Measurements from ENCODE around the gene DLGAP1.
"Not testable (repeated sequence)": the region's sequence is repeated elsewhere in the genome, so short reads cannot be mapped to it uniquely, and the experiment has no call there.

DLGAP1 gene

DNA sequence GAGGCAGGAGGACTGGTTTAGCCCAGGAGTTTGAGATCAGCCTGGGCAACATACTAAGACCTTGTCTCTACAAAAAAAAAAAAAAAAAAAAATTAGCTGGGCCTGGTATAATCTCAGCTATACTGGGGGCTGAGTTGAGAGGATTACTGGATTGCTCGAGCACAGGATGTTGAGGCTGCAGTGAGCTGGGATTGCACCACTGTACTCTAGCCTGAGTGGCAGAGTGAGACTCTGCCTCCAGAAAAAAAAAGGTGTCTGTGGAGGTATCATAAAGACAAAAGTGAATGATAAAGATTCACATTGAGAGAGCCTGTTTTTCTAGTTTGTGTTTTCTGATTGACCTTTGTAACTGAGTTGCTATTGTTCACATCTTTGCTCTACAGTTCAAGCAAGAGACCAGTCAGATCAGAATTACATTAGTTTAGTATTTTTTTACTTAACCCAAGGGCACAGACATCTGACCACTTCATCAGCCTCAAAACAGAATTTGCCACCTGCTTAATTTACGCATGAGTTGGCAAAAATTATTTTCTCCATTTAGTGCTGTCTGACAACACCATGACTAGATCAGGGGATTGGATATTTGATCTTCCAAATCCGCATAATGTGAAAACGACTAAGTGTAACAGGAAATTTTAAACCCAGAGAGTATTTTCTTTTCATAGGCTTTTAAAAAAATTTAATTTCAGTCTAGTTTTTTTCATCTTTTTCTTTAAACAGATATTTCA, 734.1 kb downstream of the DLGAP1 start:
- DNase-seq (ENCODE audit: low read depth): no peak

DNA sequence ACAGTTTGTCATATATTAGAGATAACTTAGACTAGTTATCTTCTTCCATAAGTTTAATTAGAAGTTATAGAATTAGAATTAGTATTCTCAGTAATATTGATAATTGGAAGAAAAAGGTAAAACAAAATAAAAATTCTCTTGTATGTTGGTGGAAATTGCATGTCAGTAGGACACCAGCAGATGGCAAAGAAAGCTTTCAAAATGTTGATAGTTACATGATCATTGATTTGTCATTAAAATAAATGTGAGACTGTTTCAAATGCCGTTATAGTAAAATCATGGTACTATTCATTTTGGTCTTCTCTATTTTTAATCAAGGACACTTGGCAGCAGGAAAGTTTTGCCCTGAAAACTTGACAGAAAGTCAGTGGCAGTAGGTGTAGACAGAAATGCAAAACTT, 734.9 kb downstream of the DLGAP1 start:
- DNase-seq (ENCODE audit: low read depth): no peak

DNA sequence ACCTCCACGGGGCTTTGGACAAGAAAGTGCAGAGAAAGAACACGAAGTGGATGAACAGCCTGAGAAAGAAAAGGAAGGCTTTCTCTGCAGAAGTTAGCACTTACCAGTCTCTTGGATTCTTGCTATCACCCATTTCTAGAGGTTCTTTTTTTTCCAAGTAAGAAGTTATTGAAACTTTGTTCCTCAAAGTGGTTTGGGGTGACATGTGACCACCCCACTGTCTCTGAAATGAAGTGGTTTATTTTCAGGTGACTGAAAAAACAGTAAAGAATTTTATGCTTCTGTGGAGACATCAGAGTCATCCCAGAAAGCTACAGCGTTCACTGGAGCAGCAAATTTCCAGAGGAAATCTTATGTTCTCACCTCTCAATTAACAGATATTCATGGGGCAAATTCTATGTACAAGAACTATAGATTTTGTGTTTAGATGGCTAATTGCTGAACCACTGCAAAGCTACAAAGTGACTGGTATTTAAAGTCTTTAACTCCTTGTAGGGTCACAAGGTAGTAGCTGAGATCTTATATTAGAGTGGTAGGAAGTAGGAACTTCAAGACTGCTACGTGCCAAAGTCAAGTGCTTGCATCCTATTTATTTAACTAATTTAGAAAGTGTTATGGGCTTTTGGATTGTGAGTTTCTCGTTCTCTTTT, 737.6 kb downstream of the DLGAP1 start:
- no peak for DNase-seq (ENCODE audit: low read depth)

DNA sequence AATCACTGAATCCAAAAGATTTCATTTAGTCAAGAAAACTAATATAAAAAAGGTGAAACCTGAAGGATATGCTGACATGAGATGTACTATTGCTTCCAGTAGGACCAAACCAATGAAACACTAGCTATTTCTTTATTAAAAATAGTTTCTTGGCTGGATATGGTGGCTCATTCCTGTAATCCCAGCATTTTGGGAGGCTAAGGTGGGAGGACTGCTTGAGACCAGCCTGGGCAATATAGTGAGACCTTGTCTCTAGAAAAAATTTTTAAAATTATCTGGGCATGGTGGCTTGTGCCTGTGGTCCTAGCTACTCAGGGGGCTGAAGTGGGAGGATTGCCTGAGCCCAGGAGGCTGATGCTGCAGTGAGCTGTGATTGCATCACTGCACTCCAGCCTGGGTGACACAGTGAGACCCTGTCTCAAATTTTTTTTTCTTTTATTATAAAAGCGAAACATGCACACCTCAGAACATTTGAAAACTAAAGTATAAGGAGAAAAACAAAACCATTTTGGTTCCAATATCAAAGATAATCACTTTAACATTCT, 738.9 kb downstream of the DLGAP1 start:
- DNase-seq (ENCODE audit: low read depth): no peak

DNA sequence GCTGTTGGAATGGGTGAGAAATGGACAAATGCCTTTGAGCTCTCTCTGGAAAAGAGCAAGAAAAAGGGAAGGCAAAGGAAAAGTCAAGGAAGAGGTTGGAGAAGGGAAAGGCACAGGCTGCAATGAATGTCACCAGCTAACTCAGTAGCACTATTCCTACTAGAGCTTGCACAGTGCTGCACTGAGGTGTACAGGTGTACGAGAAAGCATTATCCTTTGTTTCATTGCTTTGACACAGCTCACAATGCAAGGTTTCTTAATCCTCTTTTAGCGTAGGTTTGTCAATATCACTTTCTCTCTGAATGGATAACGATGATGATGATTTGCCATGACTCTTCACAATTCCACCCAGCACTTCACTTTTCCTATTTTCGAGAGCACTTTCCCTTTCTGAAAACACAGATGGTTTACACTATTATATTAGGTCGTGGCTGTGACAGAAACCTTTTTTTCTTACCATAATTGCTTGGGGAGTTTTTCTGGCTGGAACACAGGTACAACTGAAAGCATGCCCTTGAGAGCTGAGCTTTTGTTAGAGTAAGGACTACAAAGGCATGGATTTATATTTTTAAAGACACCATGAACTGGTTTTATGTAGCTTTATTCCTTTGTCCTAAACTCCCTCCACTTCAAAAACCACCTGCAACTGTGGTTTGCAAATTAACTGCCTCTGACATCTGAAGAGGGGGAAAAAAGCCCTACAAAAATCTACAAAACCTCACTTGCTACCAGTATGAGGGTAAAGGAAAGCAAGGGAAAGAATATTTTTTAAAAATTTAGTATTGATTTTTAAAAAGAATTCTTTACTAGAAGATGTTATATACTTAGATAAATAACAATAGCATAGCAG, 739.7 kb downstream of the DLGAP1 start:
- DNase-seq (ENCODE audit: low read depth): no peak

DNA sequence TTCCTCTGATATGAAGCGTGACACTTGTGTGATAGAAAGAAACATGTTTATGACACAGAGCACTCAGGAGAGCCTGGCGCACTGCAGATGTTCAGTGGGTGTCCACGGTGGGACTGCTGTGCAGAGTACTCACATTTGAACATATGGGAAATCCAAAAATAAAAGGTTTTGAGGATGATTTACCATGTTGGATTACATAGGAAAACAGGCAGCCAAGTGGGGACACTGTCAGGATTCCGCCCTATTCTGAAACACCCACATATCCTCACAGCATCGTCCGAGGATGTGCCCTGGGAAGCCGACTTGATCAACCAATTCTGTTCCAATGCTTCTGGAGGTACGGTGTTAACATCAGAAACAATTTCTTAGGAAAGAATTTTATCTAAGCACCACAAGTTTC, 741.4 kb downstream of the DLGAP1 start:
- DNase-seq (ENCODE audit: low read depth): no peak

DNA sequence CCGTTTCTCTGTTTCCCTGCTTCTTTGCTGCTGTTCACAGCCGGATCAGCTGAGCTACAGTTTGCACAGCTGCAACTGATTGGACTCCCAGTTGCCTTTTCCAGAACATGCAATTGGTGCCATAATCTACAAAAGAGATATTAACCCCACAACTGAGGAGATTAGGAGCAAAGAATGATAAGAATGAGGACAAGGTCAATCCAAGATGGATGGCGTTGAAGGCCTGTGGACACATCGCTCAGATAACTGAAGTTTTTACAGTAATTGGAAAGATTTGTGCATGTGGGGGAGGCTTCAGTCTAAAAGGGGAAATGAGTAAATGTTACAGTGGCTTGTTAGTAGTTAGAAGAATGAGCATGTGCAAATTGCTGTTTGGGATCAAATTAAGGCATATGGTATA, 741.9 kb downstream of the DLGAP1 start:
- DNase-seq (ENCODE audit: low read depth): no peak

DNA sequence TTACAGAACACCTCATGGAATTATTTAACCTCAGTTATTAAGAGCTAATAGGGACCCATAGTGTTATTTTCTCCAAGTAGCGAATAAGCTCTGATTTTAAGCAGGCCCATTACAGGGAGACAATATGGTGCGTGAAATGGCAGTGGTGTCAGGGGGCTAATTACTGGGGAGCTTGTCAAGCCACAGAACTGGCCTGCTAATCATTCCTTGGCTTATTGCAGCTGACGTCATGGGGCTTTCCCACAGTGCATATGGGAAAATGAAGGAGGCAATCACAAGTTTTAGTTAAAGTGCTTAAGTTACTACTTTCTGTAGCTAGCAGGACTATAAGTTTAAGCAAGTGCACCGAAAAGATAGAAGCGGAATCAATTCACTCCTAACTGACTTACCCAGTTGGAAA, 742.6 kb downstream of the DLGAP1 start:
- no peak for DNase-seq (ENCODE audit: low read depth)

DNA sequence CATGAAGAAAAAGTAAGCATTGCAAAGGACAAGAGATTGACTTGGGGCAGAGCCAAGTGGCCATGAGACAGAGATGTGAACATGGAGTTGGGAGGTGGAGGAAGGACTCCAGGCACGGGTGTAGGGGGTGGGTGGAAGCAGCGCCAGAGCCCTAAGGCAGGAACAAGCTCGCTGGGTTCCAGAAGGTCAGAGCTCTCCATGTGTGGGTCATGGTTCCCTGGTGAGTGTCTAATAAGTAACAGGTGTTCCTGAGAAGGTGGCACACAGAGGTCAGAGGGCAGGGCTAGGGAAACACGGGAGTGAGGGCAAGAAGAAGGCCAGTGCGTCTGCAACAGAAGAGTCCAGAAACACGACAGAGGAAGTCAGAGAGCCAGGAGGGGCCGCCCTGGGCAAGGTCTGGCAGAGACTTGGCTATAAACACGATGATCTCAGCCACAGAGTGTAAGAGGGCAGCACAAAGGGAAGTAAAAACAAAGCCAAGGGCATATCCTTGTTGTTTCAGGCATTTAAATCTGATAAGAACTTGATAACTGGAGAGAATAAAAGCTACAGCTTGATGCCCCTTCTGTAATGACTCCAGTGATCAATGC, 744.3 kb downstream of the DLGAP1 start:
- DNase-seq (ENCODE audit: low read depth): no peak

DNA sequence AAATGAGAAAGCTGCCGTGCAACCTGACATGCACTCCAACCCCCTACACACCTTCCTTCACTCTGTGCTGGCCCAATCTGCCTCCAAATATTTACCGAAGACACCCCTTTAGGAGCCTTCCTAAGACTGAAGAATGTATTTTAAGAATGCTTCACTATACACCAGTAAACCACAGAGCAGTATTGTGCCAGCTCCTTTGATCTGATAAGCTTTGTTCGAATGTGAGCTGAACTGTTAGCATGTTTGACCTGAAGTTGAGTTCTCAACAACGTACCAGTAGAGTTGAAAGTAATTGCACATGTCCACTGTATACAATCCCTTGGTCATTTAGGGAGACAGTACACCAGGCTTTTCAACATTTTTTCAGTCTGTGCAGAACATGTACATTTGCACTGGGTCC, 745.9 kb downstream of the DLGAP1 start:
- no peak for DNase-seq (ENCODE audit: low read depth)

DNA sequence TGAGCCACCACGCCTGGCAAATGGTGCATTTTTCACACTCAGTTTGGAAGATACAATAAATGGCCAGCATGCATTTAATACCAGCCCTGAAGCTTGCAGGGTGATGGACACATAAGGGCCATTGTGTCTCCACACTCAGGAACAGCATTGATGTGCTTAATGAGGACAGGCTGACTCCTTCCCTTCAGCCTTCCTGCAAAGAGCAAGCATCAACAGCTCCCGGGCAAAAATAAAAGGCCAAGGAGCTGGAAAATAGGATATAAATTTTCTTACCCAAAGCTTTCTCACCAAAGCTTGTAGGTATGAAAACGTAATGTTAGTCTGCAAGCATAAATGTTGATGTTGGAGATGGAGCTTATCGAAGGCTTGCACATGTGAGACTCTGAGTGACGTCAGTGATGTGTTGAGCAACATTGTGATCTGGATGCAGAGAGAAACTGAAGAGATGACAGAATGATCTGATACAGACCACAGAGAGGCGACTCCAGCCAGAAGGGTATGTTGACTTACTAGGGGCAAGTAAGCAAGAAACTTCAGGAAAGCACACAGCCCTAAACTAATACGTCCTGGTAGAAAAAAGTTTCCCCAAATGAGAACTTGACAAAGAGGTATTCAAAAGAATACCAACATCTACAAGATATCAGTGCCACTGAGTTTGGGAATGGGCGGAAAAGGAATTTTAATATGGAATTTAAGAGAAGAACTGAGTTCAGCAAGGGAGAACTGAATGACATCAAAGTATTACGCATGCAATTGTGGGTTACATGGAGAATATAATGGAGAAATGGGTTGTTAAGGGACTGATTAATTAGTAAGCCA, 748.6 kb downstream of the DLGAP1 start:
- no peak for DNase-seq (ENCODE audit: low read depth)

DNA sequence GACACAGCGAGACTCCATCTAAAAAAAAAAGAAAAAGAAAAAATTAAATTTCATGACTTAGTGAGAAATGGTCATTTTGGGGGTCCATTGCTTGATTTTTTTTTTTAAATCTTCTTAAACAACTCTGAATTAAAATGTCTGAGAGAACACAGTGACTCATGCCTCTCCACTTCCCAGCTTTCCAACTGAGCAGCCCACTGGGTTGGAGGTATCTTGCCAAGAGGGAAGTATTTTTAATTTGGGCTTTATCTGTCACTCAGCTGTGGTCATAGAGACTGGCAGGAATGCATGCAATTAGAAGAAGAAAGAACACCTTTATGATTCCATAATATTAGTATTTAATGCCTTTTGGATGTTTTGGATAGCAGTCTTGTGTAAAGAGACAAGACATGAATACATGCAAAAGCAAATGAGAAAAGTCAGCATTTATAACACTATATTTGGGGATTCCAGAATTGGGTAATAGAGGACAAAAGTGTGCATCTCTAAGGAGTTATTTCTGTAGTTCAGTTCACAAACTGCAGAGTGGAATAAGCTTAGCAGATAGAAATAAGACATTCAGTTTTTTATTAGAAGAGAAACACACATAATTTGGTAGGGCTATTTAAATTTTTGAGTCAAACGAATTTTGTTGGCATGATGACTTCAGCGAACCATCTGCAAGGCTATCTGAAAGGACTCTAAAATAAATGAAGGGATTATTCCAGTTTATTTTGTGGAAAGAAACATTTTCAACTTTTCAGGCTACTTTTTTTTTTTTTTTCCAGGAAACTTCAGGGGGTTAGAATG, 750.4 kb downstream of the DLGAP1 start:
- no peak for DNase-seq (ENCODE audit: low read depth)

DNA sequence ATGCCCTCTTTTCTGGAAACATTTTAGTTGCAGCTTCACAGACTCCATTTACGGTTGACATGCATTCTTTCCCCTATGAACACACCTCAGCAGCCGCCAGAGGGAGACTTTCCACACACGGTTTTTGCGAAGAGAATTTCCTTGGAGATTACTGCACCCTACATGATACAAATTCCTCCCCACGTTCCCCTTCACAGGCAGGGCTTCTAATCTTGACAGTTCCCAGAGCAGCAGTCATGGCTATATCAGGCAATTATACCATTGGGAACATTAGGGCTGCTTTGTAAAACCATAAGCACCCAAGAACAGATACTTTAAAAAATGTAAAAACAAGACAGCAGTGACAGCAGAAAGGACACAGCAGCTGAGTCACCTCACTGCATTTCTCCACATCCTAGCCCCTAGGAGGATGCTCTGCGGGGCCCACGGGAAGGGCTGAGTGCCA, 751.4 kb downstream of the DLGAP1 start:
- no peak for DNase-seq (ENCODE audit: low read depth)

DNA sequence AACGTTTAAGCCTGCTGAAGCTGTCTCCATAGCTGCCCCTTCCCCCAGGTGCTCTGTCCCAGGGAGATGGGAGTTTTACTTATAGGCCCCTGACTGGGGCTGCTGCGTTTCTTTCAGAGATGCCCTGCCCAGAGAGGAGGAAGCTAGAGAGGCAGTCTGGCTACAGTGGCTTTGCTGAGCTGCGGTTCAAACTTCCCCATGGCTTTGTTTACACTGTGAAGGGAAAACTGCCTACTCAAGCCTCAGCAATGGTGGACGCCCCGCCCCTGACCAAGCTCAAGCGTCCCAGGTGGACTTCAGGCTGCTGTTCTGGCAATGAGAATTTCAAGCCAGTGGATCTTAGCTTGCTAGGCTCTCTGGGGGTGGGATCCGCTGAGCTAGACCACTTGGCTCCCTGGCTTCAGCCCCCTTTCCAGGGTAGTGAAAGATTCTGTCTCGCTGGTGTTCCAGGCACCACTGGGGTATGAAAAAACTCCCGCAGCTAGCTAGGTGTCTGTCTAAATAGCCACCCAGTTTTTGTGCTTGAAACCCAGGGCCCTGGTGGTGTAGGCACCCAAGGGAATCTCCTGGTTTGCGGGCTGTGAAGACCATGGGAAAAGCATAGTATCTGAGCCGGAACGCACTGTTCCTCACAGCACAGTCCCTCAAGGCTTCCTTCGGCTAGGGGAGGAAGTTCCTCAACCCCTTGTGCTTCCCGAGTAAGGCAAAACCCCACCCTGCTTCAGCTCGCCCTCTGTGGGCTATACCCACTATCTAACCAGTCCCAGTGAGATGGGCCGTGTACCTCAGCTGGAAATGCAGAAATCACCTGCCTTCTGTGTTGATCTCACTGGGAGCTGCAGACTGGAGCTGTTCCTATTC, 755.2 kb downstream of the DLGAP1 start:
- not testable (repeated sequence) for DNase-seq (ENCODE audit: low read depth)

DNA sequence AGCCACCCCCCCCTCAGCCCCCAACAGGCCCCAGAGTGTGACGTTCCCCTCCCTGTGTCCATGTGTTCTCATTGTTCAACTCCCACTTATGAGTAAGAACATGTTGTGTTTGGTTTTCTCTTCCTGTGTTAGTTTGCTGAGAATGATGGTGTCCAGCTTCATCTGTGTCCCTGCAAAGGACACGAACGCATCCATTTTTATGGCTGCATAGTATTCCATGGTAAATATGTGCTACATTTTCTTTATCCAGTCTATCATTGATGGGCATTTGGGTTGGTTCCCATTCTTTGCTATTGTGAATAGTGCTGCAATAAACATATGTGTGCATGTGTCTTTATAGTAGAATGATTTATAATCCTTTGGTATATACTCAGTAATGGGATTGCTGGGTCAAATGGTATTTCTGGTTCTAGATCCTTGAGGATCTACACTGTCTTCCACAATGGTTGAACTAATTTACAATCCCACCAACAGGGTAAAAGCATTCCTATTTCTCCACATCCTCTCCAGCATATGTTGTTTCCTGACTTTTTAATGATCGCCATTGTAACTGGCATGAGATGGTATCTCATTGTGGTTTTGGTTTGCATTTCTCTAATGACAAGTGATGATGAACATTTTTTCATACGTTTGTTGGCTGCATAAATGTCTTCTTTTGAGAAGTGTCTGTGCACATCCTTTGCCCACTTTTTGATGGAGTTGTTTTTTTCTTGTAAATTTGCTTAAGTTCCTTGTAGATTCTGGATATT, 760.9 kb downstream of the DLGAP1 start:
- DNase-seq (ENCODE audit: low read depth): not testable (repeated sequence)

DNA sequence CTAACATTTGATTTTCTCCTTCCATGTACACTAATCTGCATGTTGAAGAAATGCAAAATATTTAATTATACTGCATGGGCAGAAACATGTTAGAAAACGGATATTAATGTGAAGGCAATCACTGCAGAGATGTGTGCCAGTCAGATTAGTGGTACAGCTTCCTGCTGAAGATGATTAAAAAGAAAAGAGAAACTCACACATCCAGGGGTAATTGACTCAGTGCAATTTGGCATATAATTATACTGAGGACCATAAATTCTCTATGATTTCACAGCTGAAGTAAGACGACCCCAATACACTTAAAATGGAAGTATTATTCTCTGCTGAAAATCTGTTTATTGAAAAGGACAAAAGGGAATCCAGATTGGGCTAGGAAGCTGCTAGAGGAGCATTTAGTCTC, 761.7 kb downstream of the DLGAP1 start:
- DNase-seq (ENCODE audit: low read depth): no peak

DNA sequence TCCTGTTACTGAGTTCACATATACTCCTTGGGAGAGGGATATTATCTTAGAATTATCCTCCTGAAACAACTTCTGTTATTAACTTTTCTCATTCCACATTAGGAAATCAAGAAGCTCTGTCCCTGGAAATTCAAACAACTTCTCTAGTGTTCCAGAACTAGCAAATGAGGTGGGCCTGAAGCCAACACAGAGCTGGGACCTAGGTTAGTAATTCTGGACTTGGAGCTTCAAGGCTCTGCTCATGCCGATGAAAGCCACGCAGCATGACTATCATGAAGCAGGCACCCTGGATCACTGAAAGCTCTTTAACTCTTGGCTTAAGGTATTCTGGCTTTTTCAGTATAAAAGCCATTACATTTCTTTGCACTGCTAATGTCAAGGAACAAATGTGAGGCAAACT, 762.4 kb downstream of the DLGAP1 start:
- no peak for DNase-seq (ENCODE audit: low read depth)

DNA sequence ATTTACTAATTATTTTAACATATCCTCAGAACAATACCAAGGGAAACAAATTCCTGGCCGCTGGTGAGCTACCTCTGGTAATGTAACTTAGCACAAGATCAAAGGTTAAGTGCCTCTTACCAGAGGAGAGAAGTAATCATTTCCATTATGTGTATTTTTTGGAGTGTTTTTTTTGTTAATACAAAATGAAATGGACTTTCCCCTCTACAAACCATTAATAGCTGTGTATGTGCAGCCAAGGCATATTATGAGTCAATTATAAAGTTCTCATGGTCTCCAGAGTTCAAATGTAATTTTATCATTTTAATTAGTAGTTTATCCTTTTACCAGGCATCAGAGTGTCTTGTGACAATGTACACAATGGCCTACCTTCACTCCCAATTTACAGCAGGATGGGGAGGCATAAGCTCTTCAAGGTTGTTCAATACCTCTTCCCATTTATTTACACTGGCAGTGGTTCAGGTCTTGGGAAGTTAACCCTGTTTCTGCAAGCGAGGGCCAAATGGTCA, 762.9 kb downstream of the DLGAP1 start:
- no peak for DNase-seq (ENCODE audit: low read depth)

DNA sequence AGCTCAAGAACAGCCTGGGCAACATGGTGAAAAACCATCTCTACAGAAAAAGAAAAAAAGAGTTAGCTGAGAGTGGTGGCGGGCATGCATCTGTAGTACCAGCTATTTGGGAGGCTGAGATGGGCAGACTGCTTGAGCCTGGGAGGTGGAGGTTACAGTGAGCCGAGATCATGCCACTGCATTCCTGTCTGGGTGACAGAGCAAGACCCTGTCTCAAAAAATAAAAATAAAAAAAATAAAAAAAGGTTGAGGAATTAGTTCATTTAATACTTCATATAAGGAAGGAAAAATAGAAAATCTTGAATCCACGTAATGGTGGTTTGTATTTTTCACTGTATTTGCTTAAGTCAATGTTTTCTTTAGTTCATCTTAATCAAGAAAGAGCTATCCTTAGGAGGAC, 763.4 kb downstream of the DLGAP1 start:
- no peak for DNase-seq (ENCODE audit: low read depth)

All from T follicular helper cell (primary cell).